GM20431 (cell line): Measurements from ENCODE around the gene CACTIN.

Source experiments
- in situ Hi-C: fragments of 300-500 bp; cut with MseI, MboI; formaldehyde crosslinking; loops from one replicate; pipeline ENCODE4 v1.15.0; 2020; ENCODE audit warnings: low sequenced_read_pairs; ENCODE audit not compliant: unreplicated experiment

CACTIN gene

GRCh38 chr19:3613818-3614661 is 12.6 kb downstream of the CACTIN start:
- in situ Hi-C loops, result no loop called here

DNA sequence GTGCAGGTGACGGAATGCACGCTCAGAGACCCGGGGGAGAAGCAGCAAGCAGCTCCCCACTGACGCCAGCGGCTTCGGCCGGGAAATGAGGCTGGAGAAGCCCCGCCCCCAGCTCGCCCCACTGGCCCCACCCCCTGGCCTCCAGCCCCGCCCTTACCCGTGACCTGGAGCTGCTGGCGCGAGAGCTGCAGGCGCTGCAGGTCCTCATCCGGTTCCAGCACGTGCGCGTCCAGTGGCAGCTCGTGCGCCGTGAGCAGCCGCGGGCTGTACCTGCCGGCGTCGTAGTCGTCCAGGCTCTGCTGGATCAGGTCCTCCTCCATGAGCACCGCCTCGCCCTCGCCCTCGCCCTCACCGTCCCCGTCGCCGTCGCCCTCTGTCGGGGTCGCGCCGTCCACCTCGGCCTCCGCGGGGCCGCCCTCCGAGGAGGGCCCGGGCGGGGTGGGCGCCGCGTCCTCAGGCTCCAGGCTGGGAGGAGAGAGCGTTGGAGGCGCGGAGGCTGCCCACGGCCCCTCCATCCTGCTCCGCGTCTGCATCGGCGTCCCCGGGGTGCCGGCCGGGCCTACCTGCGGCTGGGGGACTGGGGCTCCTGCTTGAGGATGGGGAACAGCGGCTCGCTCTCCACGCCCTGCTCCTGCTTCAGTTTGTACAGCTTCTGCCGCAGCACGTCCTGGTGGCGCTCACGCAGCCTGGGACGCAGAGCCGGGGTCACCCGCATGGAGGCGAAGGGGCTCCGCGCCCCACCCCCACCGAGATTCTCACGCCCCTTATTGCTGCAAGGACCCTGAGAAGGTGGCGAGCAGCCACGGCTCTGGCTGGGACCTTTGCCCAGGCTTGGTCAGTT is 13.5 kb downstream of the CACTIN start:
- in situ Hi-C loops, result no loop called here

DNA sequence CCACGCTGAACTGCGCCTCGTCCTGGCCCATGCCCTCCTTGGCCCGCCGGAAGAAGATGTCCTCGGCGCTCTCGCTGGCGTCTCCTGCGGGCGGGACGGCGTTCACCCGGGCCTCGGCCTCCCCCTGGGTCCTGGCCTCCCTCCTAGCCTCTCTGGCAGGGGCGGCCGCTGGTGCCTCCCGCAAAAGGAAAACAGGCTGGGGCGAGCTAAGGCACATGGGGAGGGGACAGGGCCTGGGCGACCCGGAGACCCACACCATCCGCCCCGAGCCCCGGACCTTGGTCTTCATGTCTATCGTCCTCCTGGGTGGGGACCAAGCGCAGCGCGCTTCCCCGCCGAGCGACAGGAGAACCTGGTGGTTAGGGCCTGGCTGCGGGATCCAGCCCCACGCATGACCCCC is 14.3 kb downstream of the CACTIN start:
- in situ Hi-C loops, result no loop called here

DNA sequence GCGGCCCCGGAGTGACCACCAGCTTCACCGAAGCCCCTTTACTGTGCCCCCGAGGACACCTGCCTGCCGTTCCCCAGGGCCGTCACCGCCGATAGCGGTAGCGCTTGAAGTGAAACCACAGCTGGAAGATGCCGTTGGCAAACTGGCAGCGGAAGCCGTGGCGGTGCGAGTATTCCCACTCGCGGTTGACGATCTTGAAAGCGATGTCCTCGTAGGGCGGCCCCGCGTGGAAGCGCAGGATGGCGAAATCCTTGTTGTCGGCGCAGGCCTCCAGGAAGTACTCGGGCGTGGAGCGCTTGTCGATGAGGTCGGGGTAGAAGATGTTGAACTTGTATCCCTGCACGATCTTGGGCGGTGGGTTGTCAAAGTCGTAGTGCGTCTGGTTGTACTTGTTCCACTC is 14.7 kb downstream of the CACTIN start:
- in situ Hi-C loops, result no loop called here

GRCh38 chr19:3610745-3611717 is 15.6 kb downstream of the CACTIN start:
- in situ Hi-C loops, result no loop called here

DNA sequence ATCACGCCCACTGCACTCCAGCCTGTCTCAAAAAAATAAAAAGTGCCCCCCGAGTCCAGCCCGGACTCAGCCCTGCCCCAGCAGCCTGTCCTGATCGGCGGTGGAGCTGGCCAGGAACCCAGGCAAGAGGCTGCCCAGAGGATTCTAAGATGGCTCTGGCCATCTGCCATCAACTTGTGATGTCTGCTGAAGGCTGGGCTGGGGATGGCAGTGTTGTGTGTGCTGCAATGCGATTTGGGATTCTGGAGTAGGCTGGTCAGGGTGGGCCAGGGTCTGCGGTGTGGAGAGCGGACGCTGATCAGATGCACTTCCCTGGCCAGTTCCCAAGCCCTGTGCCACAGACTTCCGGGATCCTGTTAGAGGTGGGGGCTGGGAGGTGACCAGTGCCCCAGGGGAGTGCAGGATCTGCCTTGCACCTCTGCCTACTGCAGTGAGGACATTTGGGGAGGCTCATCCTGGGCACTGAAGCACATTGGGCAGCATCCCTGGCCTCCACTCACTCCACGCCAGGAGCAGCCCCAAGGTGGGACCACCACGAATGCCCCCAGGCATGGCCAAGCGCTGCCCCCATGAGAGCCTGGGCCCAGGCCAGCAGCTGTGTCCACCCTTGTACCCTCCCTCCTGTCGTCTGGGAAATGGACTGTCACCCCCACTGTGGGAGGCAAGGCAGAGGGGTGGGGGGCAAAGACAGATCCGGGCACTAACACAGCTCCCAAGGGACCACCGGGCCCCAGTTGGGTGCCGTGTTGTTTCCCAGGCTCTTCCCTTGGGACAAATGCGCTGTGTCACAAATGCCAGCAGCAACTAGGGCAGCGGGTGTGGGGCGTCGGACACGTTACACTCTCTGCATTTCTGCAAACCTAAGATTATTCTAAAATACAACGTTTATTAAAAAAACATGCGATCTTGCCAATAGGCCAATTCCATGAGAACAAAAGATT is 16.5 kb downstream of the CACTIN start:
- in situ Hi-C loops, result no loop called here

DNA sequence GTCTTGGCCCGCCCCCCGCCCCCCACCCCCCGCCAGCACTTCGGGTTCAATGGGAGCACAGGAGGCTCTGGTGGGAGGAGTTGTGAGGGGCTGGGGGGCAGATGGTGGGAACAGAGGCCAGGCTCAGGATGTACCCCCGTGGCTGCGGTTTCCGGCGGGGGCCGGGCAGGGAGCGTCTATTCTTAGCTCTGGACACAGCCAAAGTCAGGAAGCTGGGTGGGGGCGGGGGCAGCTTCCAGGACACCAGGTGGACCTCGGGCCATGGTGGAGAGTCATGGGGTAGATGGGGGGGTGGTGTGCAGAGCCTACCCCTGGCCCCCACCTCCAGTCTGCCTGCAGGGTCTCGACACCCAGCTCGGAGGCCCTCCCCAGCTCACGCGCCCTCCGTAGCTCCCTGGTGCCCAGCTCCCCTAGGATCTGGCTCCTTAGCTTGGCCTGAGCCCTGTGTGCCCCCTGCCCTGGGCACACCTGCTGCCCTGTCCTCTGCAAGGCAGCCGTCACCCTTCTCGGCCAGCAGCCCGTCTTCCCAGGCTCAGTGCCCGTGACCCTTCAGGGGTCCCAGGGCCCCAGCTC is 17.8 kb downstream of the CACTIN start:
- in situ Hi-C loops, result no loop called here

DNA sequence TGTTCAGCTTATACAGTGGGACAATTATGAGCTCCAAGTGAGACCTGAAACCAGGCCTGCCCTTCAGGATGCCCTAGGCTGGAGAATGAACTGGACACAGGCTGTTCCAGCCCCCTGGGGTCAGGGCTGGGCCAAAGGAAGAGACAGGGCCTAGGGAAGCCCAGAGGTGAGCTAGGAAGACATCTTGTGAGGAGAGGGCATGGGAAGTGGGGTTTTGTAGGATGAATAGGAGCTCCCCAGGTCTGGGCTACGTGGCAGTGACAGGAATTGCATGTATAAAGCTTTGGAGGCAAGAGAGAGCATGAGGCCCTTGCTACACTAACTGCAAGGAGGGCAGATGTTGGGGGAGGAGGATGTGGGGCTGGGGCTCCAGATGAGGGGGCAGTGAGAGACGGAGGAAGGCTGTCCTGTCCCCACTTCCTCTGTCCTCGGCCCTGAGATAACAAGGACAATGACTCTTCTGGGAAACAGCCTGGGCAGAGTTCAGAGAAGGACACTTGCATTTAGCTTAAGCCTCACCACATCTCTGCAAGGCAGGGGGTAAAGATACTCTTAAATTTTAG is 18.4 kb downstream of the CACTIN start:
- in situ Hi-C loops, result no loop called here

DNA sequence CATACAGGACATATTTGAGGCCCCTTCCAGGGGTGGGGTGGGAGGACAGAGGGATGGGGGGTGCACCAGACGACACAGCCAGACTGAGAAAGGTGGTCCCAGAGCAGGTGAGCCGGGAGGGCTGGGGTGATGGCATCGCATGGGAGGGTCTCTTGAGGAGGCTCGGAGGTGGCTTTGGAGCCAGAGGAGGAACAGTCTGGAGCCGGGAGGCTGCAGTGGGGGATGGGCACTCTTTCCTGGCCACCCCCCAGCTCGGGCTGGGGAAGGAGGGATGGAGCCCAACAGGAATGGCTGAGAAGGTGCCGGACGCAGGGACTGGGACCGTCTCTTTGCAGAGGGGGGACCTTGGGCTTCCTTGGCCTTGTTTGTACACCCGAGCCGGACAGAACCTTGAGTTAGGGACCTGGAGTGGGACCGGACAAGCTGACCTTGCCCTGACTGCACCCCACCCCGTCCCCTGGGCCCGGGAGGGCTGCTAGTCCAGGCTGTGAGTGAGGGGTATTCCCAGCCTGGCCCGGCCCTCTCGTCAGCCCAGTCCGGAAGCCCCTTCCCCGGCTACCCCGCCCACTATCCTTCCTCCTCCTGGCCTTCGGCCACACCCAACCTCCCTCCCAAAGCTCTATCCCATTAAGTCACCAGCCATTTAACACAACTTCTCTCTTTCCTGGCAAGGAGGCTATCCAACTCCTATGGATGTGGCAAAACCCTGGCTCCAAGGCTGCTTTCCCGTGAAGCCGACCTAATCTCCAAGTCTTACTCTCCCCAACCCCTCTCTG is 19.1 kb downstream of the CACTIN start:
- in situ Hi-C loops, result no loop called here

- in situ Hi-C loops, result no loop called here
Observed at GRCh38 chr19:3606690-3607289, 19.8 kb downstream of the CACTIN start, which contains the start of gene TBXA2R. TSS of gene TBXA2R (minus strand) at chr19:3606875. CDS start at chr19:3600634, 6,241 bp downstream.

- in situ Hi-C loops, result no loop called here
Observed at GRCh38 chr19:3606174-3606689, 20.4 kb downstream of the CACTIN start.

DNA sequence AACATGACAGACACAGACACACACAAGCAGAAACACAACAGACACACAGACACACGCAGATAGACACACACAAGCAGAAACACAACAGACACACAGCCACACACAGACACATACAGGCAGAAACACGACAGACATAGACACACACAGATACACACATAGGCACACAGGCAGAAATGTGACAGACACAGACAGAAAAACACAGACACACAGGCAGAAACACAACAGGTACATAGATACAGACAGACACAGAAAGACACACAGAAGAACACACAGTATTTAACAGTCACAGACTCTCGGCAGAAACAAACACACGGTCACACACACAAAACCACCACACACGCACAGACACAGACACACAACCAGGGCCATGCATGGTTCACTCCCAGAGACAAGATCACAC is 20.8 kb downstream of the CACTIN start:
- in situ Hi-C loops, result no loop called here

GRCh38 chr19:3605361-3605760 is 21.2 kb downstream of the CACTIN start:
- in situ Hi-C loops, result no loop called here

DNA sequence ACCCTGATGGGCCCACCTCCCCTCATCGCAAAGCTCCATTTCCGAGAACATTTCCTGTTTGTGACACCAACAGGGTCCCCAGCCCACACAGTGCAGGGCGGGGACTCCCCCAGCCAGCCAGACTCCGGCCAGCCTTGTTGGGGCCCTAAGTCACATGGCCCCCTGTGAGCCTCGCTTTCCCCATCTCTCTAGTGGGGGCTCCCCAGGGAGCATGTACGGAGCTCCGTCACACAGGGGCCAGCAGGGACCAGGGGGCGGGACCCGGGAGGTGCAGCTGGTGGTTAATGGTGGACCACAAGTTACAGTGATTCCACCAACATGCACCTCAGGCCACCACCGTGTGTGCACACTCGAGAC is 21.6 kb downstream of the CACTIN start:
- in situ Hi-C loops, result no loop called here

- in situ Hi-C loops, result no loop called here
Observed at GRCh38 chr19:3604227-3604986, 22.2 kb downstream of the CACTIN start.

GRCh38 chr19:3603121-3603811 is 23.3 kb downstream of the CACTIN start:
- in situ Hi-C loops, result no loop called here
